Putamen (tissue), 1 donor: ENCODE results near the gene CSHL1.
"Not testable (repeated sequence)": the region's sequence is repeated elsewhere in the genome, so short reads cannot be mapped to it uniquely, and the experiment has no call there.

Experiments
- DNase-seq: peaks from one replicate; pipeline ENCODE4 v3.0.0-alpha.2; 2016; ENCODE audit warnings: low spot score

CSHL1 gene

DNA sequence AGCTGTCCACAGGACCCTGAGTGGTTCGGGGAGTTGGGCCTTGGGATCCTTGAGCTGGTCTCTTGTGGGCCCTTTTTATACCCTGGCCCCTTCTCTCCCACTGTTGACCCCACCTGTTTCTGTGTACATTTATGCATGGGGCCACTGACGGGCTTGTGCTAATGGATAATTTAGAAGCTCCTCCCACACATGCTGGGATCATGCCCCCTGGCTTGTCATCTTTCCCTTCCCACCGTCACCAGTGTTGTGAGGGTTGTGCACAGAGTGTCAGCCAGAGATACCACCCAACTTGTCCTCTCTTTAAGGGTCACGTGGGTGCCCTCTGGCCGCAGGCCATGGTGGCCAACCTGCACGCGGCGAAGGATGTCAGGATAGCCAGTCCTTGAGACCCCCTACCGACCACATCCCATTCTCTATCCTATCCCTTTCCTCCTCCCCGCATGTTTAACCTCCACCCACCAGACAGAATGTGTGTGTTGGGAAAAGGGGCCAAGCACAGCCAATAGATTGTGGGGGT lies 7.8 kb upstream of the CSHL1 start, which contains the start of gene GH1:
Gene GH1, minus strand, starts transcription at position 51 of the 517 bp plus-strand sequence. CDS start 63 bp downstream, outside the sequence.
- DNase-seq: not testable (repeated sequence)

DNA sequence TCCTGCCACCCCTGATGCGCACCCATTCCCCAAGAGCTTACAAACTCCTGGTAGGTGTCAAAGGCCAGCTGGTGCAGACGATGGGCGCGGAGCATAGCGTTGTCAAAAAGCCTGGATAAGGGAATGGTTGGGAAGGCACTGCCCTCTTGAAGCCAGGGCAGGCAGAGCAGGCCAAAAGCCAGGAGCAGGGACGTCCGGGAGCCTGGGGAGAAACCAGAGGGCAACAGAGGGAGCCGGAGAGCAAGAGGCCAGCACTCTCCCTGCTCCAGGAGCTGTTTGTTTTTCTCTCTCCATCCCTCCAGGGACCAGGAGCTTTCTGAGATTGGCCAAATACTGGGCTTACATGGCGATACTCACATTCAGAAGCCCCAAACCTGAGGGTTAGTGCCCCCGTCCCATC lies 7.2 kb upstream of the CSHL1 start:
- DNase-seq: no peak

DNA sequence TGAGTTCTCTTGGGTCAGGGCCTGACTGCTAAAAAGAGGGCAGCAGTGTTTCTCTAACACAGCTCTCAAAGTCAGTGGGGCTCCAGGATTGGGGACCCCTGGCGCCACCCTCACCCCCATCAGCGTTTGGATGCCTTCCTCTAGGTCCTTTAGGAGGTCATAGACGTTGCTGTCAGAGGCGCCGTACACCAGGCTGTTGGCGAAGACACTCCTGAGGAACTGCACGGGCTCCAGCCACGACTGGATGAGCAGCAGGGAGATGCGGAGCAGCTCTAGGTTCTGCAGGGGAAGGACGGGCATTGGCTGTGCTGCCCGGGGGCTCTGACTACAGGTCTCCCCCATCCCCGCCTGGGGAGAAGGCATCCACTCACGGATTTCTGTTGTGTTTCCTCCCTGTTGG lies 6.6 kb upstream of the CSHL1 start:
- DNase-seq: no peak

DNA sequence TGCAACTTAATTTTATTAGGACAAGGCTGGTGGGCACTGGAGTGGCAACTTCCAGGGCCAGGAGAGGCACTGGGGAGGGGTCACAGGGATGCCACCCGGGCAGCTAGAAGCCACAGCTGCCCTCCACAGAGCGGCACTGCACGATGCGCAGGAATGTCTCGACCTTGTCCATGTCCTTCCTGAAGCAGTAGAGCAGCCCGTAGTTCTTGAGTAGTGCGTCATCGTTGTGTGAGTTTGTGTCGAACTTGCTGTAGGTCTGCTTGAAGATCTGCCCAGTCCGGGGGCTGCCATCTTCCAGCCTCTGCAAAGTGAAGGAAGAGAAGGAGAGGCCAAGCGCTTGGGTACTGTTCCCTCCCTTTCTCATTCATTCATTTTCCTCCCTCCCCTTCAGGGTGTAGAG lies 6.1 kb upstream of the CSHL1 start:
- not testable (repeated sequence) for DNase-seq

DNA sequence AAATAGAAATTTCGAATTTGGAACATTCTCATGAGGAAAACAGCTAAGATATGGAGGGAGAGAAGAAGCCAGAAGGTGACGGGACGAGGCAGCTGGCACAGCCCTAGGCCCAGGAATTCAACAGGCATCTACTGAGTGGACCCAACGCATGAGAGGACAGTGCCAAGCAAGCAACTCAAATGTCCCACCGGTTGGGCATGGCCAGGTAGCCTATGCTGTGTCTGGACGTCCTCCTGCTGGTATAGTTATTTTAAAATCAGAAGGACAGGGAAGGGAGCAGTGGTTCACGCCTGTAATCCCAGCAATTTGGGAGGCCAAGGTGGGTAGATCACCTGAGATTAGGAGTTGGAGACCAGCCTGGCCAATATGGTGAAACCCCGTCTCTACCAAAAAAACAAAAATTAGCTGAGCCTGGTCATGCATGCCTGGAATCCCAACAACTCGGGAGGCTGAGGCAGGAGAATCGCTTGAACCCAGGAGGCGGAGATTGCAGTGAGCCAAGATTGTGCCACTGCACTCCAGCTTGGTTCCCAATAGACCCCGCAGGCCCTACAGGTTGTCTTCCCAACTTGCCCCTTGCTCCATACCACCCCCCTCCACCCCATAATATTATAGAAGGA lies 5.6 kb upstream of the CSHL1 start:
- DNase-seq: no peak

DNA sequence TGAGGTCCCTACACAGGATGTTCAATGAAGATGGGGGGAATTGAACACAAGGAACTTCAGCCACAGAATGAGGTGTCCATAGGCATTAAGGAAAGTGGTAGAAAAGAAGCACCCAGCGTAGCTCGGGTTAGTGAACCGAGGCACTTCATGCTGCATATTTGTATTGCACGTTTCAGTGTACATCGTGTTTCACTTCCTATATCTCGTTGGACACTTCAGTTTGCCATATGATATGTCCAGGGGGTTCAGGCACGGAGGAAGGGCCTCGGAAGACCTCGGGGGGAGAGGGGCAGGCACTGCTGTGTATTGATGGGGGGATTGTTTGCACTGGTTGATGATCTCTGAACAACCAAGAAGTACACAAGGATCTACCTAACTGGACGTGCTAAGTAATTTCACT lies 4.7 kb upstream of the CSHL1 start:
- DNase-seq: not testable (repeated sequence)

GRCh38 chr17:63914471-63914870 lies 3.4 kb upstream of the CSHL1 start:
- no peak for DNase-seq

DNA sequence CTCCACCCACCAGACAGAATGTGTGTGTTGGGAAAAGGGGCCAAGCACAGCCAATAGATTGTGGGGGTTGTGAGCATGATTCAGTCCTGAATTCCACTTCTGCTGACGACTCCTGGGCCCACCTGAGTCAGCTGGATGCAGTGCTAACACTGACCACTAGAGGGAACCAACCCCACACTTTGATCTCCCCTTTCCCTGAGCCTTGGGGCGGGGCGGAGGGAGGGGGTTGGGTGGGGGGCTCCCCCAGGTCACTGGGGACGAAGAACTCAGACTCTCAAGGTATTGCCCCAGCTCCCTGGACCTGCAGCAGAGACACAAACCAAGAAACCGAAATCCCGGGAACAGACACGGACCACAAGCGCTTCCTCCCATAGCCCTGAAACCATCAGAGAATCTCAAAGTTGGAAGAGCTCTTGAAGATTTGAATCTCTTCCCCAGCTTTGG lies 621 bp upstream of the CSHL1 start:
- no peak for DNase-seq

- no peak for DNase-seq
Observed at GRCh38 chr17:63910096-63910495, 962 bp downstream of the CSHL1 start.

- DNase-seq: not testable (repeated sequence)
Observed at GRCh38 chr17:63909586-63909985, 1.5 kb downstream of the CSHL1 start.

GRCh38 chr17:63907161-63907778 lies 3.8 kb downstream of the CSHL1 start:
- DNase-seq: not testable (repeated sequence)

DNA sequence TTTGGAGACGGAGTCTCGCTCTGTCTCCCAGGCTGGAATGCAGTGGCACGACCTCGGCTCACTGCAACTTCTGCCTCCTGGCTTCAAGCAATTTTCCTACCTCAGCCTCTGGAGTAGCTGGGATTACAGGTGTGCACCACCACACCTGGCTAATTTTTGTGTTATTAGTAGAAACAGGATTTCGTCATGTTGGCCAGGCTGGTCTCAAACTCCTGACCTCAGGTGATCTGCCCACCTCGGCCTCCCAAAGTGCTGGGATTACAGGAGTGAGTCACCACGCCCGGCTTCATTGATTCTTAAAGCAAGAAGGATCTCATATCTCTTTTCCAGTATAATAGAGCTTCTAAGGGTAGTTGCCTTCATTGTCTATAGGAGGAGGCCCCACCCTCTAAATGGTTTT lies 6.3 kb downstream of the CSHL1 start:
- DNase-seq: not testable (repeated sequence)

DNA sequence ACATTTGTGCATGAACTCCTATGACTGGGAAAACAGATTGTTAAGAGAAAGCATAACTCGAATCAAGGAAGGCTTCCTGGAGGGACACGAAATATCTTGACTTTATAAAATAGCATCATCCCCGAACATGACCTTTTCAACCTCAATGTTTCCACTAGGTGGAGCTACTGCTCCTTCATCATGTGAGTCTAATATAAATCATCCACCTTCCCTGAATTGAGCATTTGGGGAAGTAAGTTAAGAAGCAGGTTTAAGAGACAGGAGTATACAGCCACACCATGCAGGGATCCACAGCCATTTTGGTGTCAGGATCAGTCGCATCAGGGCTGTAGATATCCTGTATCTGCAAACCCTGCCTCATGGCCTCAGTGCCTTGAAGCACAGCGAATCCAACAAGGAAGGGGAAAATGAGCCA lies 7.3 kb downstream of the CSHL1 start:
- not testable (repeated sequence) for DNase-seq

DNA sequence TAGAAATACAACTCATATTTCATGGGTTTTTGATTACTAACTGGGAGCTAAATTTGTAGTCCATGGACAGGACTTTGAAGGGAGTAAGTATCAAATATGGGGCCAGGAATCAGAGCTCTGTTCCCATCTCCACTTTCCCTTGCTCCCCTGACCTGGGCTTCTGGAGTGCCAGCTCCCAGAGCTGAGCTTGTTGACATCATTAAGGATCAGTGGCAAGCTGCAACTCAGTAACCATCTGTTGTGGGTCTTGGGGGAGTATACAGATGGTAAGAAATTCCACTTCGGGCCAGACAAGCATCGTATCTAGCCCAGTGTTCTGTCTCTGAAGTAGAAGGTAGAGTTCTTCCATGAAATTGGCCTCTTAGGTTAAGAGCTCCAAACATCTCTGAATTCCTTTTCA lies 9.1 kb downstream of the CSHL1 start:
- not testable (repeated sequence) for DNase-seq

DNA sequence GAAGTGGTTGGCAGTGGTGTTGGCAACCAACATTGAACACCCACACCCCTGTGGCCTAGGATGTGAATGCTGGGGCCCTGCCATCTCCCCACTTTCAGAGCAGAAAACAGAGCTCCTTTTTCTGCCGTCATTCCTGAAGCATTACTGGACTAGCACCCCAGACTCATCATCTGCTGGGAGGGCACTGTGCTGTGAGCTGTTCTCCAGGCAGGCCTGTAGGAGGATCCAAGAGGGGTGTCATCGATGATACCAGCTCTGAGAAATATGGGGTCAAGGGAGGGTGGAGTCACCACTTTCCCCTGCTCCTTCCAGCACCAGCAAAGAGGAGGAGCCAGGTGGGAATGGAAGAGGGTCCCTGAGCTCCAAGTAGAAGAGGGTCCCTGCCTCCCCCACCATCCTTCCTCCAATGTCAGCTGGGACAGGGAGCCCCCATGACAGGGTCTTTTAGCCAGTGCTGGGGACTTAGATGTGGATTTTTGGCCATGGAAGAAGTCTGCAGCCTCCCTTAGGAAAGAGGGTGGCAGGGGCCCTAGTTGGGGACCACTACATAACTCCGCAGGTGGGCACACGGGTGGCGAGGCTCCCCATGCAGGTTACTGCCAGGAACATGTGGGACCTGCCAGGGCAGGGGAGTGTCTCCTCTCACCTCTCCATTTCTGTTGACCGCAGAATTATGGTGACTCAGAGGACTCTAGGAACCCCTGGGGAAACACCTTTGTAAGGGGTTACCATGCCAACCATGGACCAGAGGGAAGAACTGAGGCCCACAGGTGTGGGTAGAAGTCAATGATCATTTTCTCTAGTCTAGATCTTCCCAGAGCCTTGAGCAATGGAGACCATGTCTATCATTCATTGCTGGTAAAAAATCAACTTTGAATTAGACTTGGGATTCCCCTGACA lies 11.9 kb downstream of the CSHL1 start:
- not testable (repeated sequence) for DNase-seq

GRCh38 chr17:63896524-63897354 lies 14.3 kb downstream of the CSHL1 start, which contains the start of gene CSH1:
Gene CSH1 (minus strand): TSS chr17:63896574. CDS start chr17:63896511, 63 bp downstream.
- not testable (repeated sequence) for DNase-seq

GRCh38 chr17:63894821-63895220 lies 16.2 kb downstream of the CSHL1 start:
- DNase-seq: not testable (repeated sequence)

GRCh38 chr17:63894021-63894420 lies 17.0 kb downstream of the CSHL1 start:
- DNase-seq: not testable (repeated sequence)

GRCh38 chr17:63892316-63893037 lies 18.6 kb downstream of the CSHL1 start:
- not testable (repeated sequence) for DNase-seq

DNA sequence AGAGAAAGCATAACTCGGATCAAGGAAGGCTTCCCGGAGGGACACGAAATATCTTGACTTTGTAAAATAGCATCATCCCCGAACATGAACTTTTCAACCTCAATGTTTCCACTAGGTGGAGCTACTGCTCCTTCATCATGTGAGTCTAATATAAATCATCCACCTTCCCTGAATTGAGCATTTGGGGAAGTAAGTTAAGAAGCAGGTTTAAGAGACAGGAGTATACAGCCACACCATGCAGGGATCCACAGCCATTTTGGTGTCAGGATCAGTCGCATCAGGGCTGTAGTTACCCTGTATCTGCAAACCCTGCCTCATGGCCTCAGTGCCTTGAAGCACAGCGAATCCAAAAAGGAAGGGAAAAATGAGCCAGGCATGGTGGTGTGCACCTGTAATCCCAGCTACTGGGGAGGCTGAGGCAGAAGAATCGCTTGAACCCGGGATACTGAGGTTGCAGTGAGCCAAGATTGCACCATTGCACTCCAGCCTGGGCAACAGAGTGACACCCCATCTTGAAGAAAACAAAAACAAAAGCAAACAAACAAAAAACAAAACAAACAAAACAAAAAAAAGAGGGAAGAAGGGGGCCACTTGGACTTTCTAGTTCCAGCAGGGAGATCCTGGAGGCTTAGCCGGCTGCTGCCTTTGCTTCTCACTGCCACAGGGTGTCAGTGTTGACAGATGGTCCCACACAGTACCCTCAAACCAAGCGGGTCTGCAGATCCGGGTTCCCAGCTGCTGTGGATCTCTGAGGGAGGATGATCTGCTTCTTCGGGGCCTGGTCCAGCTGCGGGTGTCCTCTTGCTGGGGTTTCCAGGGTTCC lies 21.8 kb downstream of the CSHL1 start:
- DNase-seq: not testable (repeated sequence)
